Psoas muscle (tissue), 8 donors: ENCODE data around the gene SORBS2. TPM values are rescaled to one million over a fixed set of nuclear protein-coding genes. Genes with fewer than 3 reads are reported as not detected.
A peak's percentile ranks its signal among the peaks of the same experiment; 100 is the strongest.

Experiments
- ATAC-seq, 4 donors: fragments of 200-7000 bp; cut with Tn5 transposase; one replicate each; pipeline ENCODE4 v1.9.1; 2020; ENCODE audit warnings: moderate library complexity in 3 of 4, mild to moderate bottlenecking in 2 of 4
- DNase-seq, 2 donors: peaks; one replicate each; pipeline ENCODE4 v3.0.0-alpha.2; 2020
- H3K27ac ChIP-seq: fragments of 200-600 bp; one replicate; pipeline ENCODE4 v1.8.0; 2022
- H3K27me3 ChIP-seq, 3 donors: fragments of 200-600 bp in 1 of 3; one replicate each; pipeline versions ENCODE4 v1.6.1 to v1.8.0; 2013 to 2022; ENCODE audit warnings: low read length in 2 of 3, mild to moderate bottlenecking in 2 of 3, moderate library complexity in 1 of 3; ENCODE audit not compliant: insufficient read depth in 3 of 3
- H3K36me3 ChIP-seq, 2 donors: fragments of 200-600 bp in 1 of 2; one replicate each; pipeline versions ENCODE4 v1.6.1 to v1.8.0; 2013 to 2022; ENCODE audit warnings: low read depth in 1 of 2, mild to moderate bottlenecking in 1 of 2, moderate library complexity in 1 of 2; ENCODE audit not compliant: insufficient read depth in 1 of 2
- H3K4me1 ChIP-seq: fragments of 200-600 bp; one replicate; pipeline ENCODE4 v1.8.0; 2022
- H3K4me3 ChIP-seq: fragments of 200-600 bp; one replicate; pipeline ENCODE4 v1.8.0; 2022; ENCODE audit warnings: mild to moderate bottlenecking
- H3K9me3 ChIP-seq: fragments of 200-600 bp; one replicate; pipeline ENCODE4 v1.8.0; 2022
- WGBS, 3 donors: extraction: QIAGEN DNeasy Blood & Tissue Kit; methylation state at CpG; one replicate each; pipeline versions ENCODE4 v1.1.6 to v1.1.7; 2013; 5-methylcytosine and 5-hydroxymethylcytosine counted together
- intact Hi-C, 2 donors: fragments of 100-400 bp; cut with DNase I; formaldehyde crosslinking; loops; one replicate each; pipeline versions ENCODE4 v1.11.0 to v1.14.2; 2022
- polyA plus RNA-seq, 3 donors: library from polyadenylated mRNA; stranded (reverse); fragments of 200-250 nt; gene quantifications; one replicate each; pipeline ENCODE4 v1.2.3, GENCODE V29; 2013
- total RNA-seq, 4 donors: library from RNA; stranded (reverse); fragmentation: NEBNext Ultra II Directional in 2 of 4; extraction: Animal tissue kit (Norgen Biotek cat#: 25700) in 2 of 4; gene quantifications; one replicate each; pipeline versions ENCODE4 v1.2.1 to v1.2.4, GENCODE V29; 2021 to 2023
- TF ChIP-seq, protein P1 (sequence below): fragments of 200-600 bp; IDR thresholded peaks from one replicate; pipeline ENCODE4 v1.8.0; 2022; ENCODE audit warnings: antibody characterized with exemption
- donor health status: healthy with polysubstance abuse.
- donor health status: DM: no; HTN: no; CAD: no; lungs with moderate emphysema.
- donor health status: Bipolar disorder and iron deficiency.
- donor health status: healthy.
- donor health status: DM: yes; HTN: yes; CAD: no.
- donor health status: DM: no; HTN: no; CAD: no.
- donor health status: DM: no; HTN: no; CAD: no.
- donor health status: DM: yes; HTN: yes; CAD: no.

The SORBS2 gene
- total and polyA plus RNA-seq, 7 donors, result 2.5 to 30.4 (median 7.2) TPM

DNA sequence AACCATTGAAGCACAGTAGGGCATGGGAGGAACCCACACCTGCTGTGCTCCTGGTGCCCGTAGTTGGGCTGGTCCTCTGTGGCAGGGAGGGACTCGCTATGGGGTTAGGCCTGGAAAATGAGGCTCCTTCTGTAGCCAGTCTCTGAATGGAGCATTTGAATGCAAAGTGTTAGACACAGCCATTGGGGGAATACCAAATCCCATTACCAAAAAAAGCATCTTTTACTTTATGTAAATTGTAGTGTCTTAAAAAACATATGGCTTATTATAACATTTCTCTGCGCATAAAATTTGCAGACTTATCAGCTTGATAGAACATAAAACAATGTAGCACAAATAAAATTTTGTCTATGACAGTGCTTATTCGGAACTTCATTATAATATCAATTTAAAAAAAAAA lies 147.5 kb downstream of the SORBS2 start:
- no peaks in the 10 kb centered on the region for H3K9me3 ChIP-seq
- WGBS, 3 donors, result 94 to 96% (median 94%) methylated on average over 4 of the region's 4 CpGs
- H3K27ac ChIP-seq, result no peak overlapping the region
- intact Hi-C loops, result no loop called here
- DNase-seq (no peak), ATAC-seq (no peak)
- H3K27me3 ChIP-seq, result no peaks in the 10 kb centered on the region
- no peak overlapping the region for H3K4me3 ChIP-seq
- H3K4me1 ChIP-seq, result no peaks in the 10 kb centered on the region
- TF ChIP-seq, protein P1, sequence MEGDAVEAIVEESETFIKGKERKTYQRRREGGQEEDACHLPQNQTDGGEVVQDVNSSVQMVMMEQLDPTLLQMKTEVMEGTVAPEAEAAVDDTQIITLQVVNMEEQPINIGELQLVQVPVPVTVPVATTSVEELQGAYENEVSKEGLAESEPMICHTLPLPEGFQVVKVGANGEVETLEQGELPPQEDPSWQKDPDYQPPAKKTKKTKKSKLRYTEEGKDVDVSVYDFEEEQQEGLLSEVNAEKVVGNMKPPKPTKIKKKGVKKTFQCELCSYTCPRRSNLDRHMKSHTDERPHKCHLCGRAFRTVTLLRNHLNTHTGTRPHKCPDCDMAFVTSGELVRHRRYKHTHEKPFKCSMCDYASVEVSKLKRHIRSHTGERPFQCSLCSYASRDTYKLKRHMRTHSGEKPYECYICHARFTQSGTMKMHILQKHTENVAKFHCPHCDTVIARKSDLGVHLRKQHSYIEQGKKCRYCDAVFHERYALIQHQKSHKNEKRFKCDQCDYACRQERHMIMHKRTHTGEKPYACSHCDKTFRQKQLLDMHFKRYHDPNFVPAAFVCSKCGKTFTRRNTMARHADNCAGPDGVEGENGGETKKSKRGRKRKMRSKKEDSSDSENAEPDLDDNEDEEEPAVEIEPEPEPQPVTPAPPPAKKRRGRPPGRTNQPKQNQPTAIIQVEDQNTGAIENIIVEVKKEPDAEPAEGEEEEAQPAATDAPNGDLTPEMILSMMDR, result no peak
- no peaks in the 10 kb centered on the region for H3K36me3 ChIP-seq

DNA sequence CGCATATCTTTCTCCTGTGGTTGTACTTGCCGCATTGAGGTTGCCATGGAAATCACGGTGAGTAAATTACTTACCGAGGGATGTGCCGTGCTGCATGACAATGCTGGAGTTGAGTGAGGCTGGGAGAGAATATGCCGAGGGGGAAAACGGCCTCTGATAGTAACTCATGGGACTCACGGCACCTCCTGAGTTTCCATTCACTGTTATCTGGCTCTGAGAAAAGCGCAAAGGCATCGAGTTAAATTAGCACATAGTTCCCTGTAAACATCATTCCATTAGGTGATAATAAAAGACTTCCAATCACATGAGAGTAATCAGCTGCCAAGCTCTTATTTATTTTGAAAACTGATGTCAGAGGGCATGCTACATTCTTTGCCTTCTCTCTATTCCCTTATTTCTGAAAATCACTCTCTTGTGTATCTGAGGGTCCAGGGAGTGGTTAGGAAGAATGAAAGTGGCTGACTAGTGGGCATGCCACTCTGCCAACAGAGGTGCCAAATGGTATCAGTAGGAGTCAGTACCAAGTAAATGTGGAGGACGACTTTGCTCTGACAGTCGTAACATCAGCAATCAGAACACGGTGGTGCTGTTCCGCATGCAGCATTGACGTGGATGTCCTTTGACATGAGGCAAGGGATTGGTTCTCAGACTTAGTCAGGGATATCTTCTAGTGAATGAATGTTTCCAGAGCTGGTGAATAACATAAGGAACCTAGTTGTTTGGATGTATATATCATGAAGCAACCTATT lies 149.8 kb downstream of the SORBS2 start:
- DNase-seq, result no peak
- Histone ChIP-seq H3K4me3 (no peak overlapping the region), H3K27me3 (no peaks in the 10 kb centered on the region), H3K27ac (no peak overlapping the region), H3K36me3 (no peaks in the 10 kb centered on the region), H3K4me1 (no peaks in the 10 kb centered on the region), H3K9me3 (no peaks in the 10 kb centered on the region)
- 91 to 92% (median 92%) methylated on average over 15 of the region's 15 CpGs for WGBS, 3 donors
- ATAC-seq, result no peak
- intact Hi-C loops, result no loop called here
- TF ChIP-seq, protein P1, result no peak

DNA sequence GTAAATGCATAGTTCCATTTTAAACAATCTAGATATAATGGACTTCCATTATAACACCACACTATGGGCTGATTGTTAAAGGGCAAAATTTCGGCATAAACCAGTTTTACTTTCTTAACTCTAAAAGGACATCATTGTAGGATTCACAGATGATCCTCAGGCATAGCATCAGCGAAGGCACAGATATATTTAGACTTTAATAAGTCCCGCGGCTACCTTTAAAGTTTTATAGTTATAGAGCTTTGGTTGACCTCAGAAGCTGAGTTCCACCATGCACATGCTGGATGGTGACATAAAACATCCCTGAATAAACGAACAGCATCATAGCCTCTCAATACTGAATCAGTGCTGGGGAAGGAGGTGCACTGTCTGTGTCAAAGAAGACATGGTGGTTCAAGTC lies 151.7 kb downstream of the SORBS2 start:
- Histone ChIP-seq H3K4me3 (no peak overlapping the region), H3K36me3 (no peaks in the 10 kb centered on the region), H3K27me3 (no peaks in the 10 kb centered on the region), H3K4me1 (no peaks in the 10 kb centered on the region), H3K9me3 (no peaks in the 10 kb centered on the region), H3K27ac (no peak overlapping the region)
- TF ChIP-seq, protein P1, result no peak
- intact Hi-C loops, result no loop called here
- WGBS, 3 donors, result 91 to 94% (median 93%) methylated on average over 5 of the region's 5 CpGs
- DNase-seq (no peak), ATAC-seq (no peak)

DNA sequence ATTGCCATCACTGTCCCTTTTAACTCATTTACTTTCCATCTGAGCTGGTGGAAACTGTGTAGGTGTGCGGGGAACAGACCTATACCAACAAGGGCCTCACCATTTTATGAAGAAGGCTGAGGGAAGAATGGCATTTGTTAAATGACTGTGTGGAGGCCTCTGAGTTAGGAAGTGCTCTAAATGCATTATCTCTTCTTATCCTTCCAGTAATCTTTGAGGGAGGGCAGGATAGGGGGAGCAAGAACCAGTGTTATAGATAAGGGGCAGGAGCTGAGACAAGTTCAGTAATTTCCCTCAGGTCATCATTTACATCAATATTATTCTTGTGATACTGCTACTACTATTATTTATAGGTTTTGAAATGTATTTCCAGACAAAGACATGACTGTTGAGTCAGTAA lies 154.3 kb downstream of the SORBS2 start:
- WGBS, 3 donors, result 95 to 97% (median 96%) methylated on average over 1 of the region's 1 CpG
- intact Hi-C loops, result no loop called here
- peak overlapping the region; percentile 50 for H3K4me3 ChIP-seq

More for the DNA sequence above, 154.3 kb downstream of the SORBS2 start:
- Histone ChIP-seq H3K27me3 (no peaks in the 10 kb centered on the region), H3K9me3 (no peaks in the 10 kb centered on the region), H3K36me3 (no peaks in the 10 kb centered on the region), H3K27ac (no peak overlapping the region), H3K4me1 (no peaks in the 10 kb centered on the region)
- TF ChIP-seq, protein P1, result no peak
- DNase-seq (no peak), ATAC-seq (peak in 1 of 4 donors; percentile 15)
